Measurements from ENCODE around the gene UVRAG. TPM values are rescaled to one million over a fixed set of nuclear protein-coding genes. Genes with fewer than 3 reads are reported as not detected.
"Not testable (repeated sequence)": the region's sequence is repeated elsewhere in the genome, so short reads cannot be mapped to it uniquely, and the experiment has no call there.

Gene UVRAG
- polyA plus RNA-seq, 2 donors = 3.1 to 3.8 TPM

DNA sequence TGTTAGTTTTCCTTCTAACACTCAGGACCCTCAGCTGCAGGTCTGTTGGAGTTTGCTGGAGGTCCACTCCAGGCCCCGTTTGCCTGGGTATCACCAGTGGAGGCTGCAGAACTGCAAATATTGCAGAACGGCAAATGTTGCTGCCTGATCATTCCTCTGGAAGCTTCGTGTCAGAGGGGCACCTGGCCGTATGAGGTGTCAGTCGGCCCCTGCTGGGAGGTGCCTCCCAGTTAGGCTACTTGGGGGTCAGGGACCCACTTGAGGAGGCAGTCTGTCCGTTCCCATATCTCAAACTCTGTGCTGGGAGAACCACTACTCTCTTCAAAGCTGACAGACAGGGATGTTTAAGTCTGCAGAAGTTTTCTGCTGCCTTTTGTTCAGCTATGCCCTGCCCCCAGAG, 164.1 kb downstream of the UVRAG start:
- not testable (repeated sequence) for H3K36me3 ChIP-seq (ENCODE audit: control insufficient read depth in 2 of 2, insufficient read depth in 2 of 2, low read length in 1 of 2); H3K4me3 ChIP-seq (ENCODE audit: low read depth in 1 of 2, low read length in 2 of 2); H3K4me1 ChIP-seq (ENCODE audit: control insufficient read depth in 2 of 2, insufficient read depth in 2 of 2, low read length in 1 of 2); H3K9me3 ChIP-seq (ENCODE audit: control insufficient read depth in 2 of 2, insufficient read depth in 1 of 2, low read depth in 1 of 2, low read length in 1 of 2); H3K27me3 ChIP-seq (ENCODE audit: control insufficient read depth in 1 of 2, insufficient read depth in 2 of 2, low read length in 2 of 2); H3K27ac ChIP-seq (ENCODE audit: low read depth in 2 of 2, low read length in 1 of 2)
- WGBS, 2 donors = 89 to 90% methylated on average over 6 of the region's 6 CpGs

DNA sequence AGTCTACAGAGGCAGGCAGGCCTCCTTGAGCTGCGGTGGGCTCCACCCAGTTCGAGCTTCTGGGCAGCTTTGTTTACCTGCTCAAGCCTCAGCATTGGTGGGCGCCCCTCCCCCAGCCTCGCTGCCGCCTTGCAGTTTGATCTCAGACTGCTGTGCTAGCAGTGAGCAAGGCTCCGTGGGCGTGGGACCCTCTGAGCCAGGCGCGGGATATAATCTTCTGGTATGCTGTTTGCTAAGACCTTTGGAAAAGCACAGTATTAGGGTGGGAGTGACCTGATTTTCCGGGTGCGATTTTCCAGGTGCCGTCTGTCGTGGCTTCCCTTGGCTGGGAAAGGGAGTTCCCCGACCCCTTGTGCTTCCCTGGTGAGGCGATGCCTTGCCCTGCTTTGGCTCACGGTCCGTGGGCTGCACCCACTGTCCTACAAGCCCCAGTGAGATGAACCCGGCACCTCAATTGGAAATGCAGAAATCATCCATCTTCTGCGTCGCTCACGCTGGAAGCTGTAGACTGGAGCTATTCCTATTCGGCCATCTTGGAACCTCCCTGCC, 164.5 kb downstream of the UVRAG start:
- 91 to 93% methylated on average over 22 of the region's 22 CpGs for WGBS, 2 donors
- H3K4me1 ChIP-seq (ENCODE audit: control insufficient read depth in 2 of 2, insufficient read depth in 2 of 2, low read length in 1 of 2); H3K27me3 ChIP-seq (ENCODE audit: control insufficient read depth in 1 of 2, insufficient read depth in 2 of 2, low read length in 2 of 2); H3K4me3 ChIP-seq (ENCODE audit: low read depth in 1 of 2, low read length in 2 of 2); H3K27ac ChIP-seq (ENCODE audit: low read depth in 2 of 2, low read length in 1 of 2); H3K9me3 ChIP-seq (ENCODE audit: control insufficient read depth in 2 of 2, insufficient read depth in 1 of 2, low read depth in 1 of 2, low read length in 1 of 2); H3K36me3 ChIP-seq (ENCODE audit: control insufficient read depth in 2 of 2, insufficient read depth in 2 of 2, low read length in 1 of 2): not testable (repeated sequence)

DNA sequence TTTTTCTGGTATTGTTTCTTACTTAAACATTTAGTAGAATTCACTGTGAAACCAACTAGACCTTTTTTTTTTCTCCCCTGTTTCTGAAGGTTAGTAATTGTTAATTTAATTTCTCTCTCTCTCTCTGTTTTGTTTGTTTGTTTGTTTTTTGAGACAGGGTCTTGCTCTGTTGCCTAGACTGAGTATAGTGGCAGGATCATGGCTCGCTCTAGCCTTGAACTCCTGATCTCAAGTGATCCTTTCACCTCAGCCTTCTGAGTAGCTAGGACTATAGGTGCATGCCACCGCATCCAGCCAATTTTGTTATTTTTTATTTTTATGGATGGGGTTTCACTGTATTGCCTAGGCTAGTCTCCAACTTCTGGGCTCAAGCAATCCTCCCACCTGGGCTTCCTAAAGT, 165.0 kb downstream of the UVRAG start:
- H3K4me1 ChIP-seq (ENCODE audit: control insufficient read depth in 2 of 2, insufficient read depth in 2 of 2, low read length in 1 of 2) = no peaks in the 10 kb centered on the region
- 96 to 100% methylated on average over 2 of the region's 2 CpGs for WGBS, 2 donors
- H3K27ac ChIP-seq (ENCODE audit: low read depth in 2 of 2, low read length in 1 of 2) = no peak overlapping the region
- no peak overlapping the region for H3K4me3 ChIP-seq (ENCODE audit: low read depth in 1 of 2, low read length in 2 of 2)
- H3K27me3 ChIP-seq (ENCODE audit: control insufficient read depth in 1 of 2, insufficient read depth in 2 of 2, low read length in 2 of 2) = no peaks in the 10 kb centered on the region
- H3K9me3 ChIP-seq (ENCODE audit: control insufficient read depth in 2 of 2, insufficient read depth in 1 of 2, low read depth in 1 of 2, low read length in 1 of 2) = no peaks in the 10 kb centered on the region
- H3K36me3 ChIP-seq (ENCODE audit: control insufficient read depth in 2 of 2, insufficient read depth in 2 of 2, low read length in 1 of 2) = no peaks in the 10 kb centered on the region

DNA sequence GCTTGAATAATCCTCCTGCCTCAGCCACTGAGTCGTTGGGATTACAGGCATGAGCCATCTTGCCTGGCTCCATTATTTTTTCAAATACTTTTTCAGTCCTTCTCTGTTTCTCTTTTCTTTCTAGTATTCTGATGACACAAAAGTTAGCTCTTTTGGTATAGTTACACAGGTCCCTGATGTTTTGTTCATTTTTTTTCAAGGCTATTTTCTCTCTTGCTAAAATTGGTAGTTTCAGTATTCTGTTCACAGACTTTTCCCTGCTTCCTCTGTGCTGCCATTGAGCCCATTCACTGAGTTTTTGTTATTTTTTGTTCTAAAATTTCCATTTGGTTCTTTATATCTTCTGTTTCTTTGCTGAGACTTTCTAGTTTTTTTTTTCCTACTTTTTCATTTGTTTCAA, 166.5 kb downstream of the UVRAG start:
- 78 to 93% methylated on average over 1 of the region's 1 CpG for WGBS, 2 donors
- H3K27me3 ChIP-seq (ENCODE audit: control insufficient read depth in 1 of 2, insufficient read depth in 2 of 2, low read length in 2 of 2) = no peaks in the 10 kb centered on the region

DNA sequence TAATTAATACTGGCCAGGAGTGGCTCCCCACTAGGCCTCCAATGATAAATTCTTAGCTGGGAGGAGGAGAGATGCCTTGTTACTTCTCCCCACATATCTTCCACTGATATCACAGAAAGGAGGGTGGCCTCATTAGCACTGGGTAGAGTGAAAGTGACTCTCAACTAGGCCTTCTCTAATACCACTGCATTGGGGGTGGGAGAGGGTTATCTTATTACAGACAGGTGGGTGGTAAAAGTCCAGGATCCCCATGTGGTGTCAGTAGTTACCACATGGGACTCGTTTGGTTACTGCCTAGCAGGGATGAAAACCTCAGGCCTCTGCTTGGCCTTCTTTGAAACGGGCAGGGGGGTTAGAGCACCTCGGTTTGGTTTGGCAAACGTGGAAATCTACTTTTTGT, 167.3 kb downstream of the UVRAG start:
- Histone ChIP-seq H3K36me3 (ENCODE audit: control insufficient read depth in 2 of 2, insufficient read depth in 2 of 2, low read length in 1 of 2) (no peaks in the 10 kb centered on the region), H3K27ac (ENCODE audit: low read depth in 2 of 2, low read length in 1 of 2) (no peak overlapping the region), H3K9me3 (ENCODE audit: control insufficient read depth in 2 of 2, insufficient read depth in 1 of 2, low read depth in 1 of 2, low read length in 1 of 2) (no peaks in the 10 kb centered on the region), H3K4me1 (ENCODE audit: control insufficient read depth in 2 of 2, insufficient read depth in 2 of 2, low read length in 1 of 2) (no peaks in the 10 kb centered on the region), H3K4me3 (ENCODE audit: low read depth in 1 of 2, low read length in 2 of 2) (no peak overlapping the region), H3K27me3 (ENCODE audit: control insufficient read depth in 1 of 2, insufficient read depth in 2 of 2, low read length in 2 of 2) (no peaks in the 10 kb centered on the region)
- WGBS, 2 donors = 90 to 92% methylated on average over 4 of the region's 4 CpGs

More for the DNA sequence above, 166.5 kb downstream of the UVRAG start:
- no peak overlapping the region for H3K27ac ChIP-seq (ENCODE audit: low read depth in 2 of 2, low read length in 1 of 2)
- no peaks in the 10 kb centered on the region for H3K36me3 ChIP-seq (ENCODE audit: control insufficient read depth in 2 of 2, insufficient read depth in 2 of 2, low read length in 1 of 2)
- no peaks in the 10 kb centered on the region for H3K9me3 ChIP-seq (ENCODE audit: control insufficient read depth in 2 of 2, insufficient read depth in 1 of 2, low read depth in 1 of 2, low read length in 1 of 2)
- no peak overlapping the region for H3K4me3 ChIP-seq (ENCODE audit: low read depth in 1 of 2, low read length in 2 of 2)
- no peaks in the 10 kb centered on the region for H3K4me1 ChIP-seq (ENCODE audit: control insufficient read depth in 2 of 2, insufficient read depth in 2 of 2, low read length in 1 of 2)

DNA sequence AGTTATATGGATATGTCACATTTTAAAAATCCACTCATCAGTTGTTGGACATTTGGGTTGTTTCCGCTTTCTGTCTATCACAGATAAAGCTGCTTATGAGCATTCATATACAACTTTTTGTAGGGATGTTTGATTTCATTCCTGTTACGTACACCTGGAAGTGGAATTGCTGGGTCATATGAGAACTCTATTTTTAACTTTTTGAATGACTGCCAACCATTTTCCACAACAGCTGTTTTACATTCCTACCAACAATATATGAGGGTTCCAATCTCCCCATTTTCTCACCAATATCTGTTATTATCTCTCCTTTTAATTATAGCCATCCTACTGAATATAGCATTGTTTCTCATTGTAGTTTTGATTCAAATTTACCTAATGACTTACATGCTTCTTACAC, 172.0 kb downstream of the UVRAG start:
- H3K9me3 ChIP-seq (ENCODE audit: control insufficient read depth in 2 of 2, insufficient read depth in 1 of 2, low read depth in 1 of 2, low read length in 1 of 2) = no peaks in the 10 kb centered on the region
- no peaks in the 10 kb centered on the region for H3K4me1 ChIP-seq (ENCODE audit: control insufficient read depth in 2 of 2, insufficient read depth in 2 of 2, low read length in 1 of 2)
- WGBS, 2 donors = 82 to 89% methylated on average over 2 of the region's 2 CpGs
- H3K27ac ChIP-seq (ENCODE audit: low read depth in 2 of 2, low read length in 1 of 2) = no peak overlapping the region
- no peaks in the 10 kb centered on the region for H3K36me3 ChIP-seq (ENCODE audit: control insufficient read depth in 2 of 2, insufficient read depth in 2 of 2, low read length in 1 of 2)
- H3K4me3 ChIP-seq (ENCODE audit: low read depth in 1 of 2, low read length in 2 of 2) = no peak overlapping the region
- no peaks in the 10 kb centered on the region for H3K27me3 ChIP-seq (ENCODE audit: control insufficient read depth in 1 of 2, insufficient read depth in 2 of 2, low read length in 2 of 2)

DNA sequence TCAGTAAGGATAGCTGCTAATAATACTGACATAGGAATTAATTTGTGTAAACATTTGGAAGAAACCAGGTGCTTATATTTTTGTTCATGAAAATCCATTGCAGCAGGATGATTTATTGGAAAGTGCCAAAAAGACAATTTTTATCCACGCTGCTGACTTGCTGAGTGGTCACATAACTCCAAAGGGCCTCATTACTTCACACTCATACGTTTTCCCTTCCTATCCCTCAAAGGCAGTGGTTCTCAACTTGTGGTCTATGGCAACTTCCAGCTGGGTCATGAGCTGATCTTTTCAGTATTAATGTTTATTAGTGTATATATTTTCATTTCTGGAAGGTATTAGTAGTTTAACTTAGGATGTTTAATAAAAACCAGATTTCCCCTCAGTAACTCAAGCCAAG, 178.1 kb downstream of the UVRAG start:
- no peaks in the 10 kb centered on the region for H3K27me3 ChIP-seq (ENCODE audit: control insufficient read depth in 1 of 2, insufficient read depth in 2 of 2, low read length in 2 of 2)
- H3K27ac ChIP-seq (ENCODE audit: low read depth in 2 of 2, low read length in 1 of 2) = no peak overlapping the region
- H3K4me3 ChIP-seq (ENCODE audit: low read depth in 1 of 2, low read length in 2 of 2) = no peak overlapping the region
- H3K4me1 ChIP-seq (ENCODE audit: control insufficient read depth in 2 of 2, insufficient read depth in 2 of 2, low read length in 1 of 2) = no peaks in the 10 kb centered on the region
- no peaks in the 10 kb centered on the region for H3K9me3 ChIP-seq (ENCODE audit: control insufficient read depth in 2 of 2, insufficient read depth in 1 of 2, low read depth in 1 of 2, low read length in 1 of 2)
- H3K36me3 ChIP-seq (ENCODE audit: control insufficient read depth in 2 of 2, insufficient read depth in 2 of 2, low read length in 1 of 2) = no peaks in the 10 kb centered on the region
- WGBS, 2 donors = 81 to 96% methylated on average over 2 of the region's 2 CpGs

DNA sequence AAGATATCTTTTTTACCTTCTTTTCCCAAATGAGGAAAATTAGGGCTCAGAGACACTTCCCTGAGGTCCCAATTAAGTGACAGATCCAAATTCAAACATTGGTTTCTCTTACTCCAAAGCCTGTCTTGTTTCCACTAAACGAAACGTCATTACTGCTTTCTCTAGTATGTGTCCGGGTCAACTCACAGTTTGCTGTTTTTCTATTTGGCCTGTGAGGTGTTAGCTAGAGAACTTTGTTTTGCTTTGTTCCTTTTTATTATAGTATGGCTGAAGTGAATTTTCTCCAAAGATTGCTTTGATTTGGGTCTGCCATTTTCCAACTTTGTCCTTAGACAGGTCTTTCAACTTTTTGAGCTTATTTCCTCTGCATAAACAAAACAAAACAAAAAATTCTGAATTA, 179.6 kb downstream of the UVRAG start:
- Histone ChIP-seq H3K27ac (ENCODE audit: low read depth in 2 of 2, low read length in 1 of 2) (no peak overlapping the region), H3K36me3 (ENCODE audit: control insufficient read depth in 2 of 2, insufficient read depth in 2 of 2, low read length in 1 of 2) (no peaks in the 10 kb centered on the region), H3K27me3 (ENCODE audit: control insufficient read depth in 1 of 2, insufficient read depth in 2 of 2, low read length in 2 of 2) (no peaks in the 10 kb centered on the region), H3K4me1 (ENCODE audit: control insufficient read depth in 2 of 2, insufficient read depth in 2 of 2, low read length in 1 of 2) (no peaks in the 10 kb centered on the region), H3K4me3 (ENCODE audit: low read depth in 1 of 2, low read length in 2 of 2) (no peak overlapping the region), H3K9me3 (ENCODE audit: control insufficient read depth in 2 of 2, insufficient read depth in 1 of 2, low read depth in 1 of 2, low read length in 1 of 2) (no peaks in the 10 kb centered on the region)
- 87 to 90% methylated on average over 3 of the region's 3 CpGs for WGBS, 2 donors

DNA sequence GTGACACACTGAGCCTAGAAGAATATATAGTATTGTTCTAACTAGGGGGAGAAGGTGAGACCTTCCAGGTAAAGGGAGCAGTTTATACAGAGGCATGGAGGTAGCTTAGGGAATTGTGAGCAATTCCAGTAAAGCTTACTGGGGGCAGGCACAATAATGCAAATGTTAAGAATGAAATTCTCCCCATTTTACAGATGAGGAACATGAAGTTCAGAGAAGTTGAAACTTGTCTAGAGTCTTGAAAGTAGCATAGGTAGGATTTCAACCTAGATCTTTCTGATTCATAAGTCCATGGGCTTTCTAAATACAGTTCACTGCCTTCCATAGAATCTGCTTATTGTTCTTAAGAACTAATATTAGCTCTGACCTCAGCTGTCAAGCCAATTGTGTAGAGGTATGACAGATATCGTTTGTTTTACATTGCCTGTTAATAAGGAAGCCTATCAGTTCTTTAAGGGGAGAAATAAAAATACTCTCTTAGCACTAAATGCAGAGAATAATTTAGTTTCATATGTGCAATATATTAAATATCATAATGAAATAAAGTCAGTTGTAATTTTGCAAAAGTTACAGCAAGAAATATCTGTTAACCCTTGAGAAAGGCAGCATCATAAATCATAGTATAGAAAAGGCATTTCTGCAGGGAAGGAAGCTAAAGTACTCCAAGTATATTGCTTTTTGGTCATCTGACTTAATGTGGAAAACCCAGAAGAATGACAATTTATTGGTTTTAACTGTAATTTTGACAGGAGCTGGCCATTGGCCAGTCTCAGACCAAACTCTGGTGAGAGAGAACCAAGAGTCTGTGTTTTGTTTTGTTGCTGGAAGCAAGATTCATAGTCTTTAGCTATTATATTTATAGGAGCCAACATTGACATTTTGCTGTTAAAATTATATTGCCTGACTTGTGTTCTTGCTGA, 181.8 kb downstream of the UVRAG start:
- Histone ChIP-seq H3K27ac (ENCODE audit: low read depth in 2 of 2, low read length in 1 of 2) (no peak overlapping the region), H3K4me1 (ENCODE audit: control insufficient read depth in 2 of 2, insufficient read depth in 2 of 2, low read length in 1 of 2) (no peaks in the 10 kb centered on the region), H3K27me3 (ENCODE audit: control insufficient read depth in 1 of 2, insufficient read depth in 2 of 2, low read length in 2 of 2) (no peaks in the 10 kb centered on the region), H3K4me3 (ENCODE audit: low read depth in 1 of 2, low read length in 2 of 2) (no peak overlapping the region), H3K9me3 (ENCODE audit: control insufficient read depth in 2 of 2, insufficient read depth in 1 of 2, low read depth in 1 of 2, low read length in 1 of 2) (no peaks in the 10 kb centered on the region), H3K36me3 (ENCODE audit: control insufficient read depth in 2 of 2, insufficient read depth in 2 of 2, low read length in 1 of 2) (no peaks in the 10 kb centered on the region)
- 66 to 74% methylated on average over 1 of the region's 1 CpG for WGBS, 2 donors

DNA sequence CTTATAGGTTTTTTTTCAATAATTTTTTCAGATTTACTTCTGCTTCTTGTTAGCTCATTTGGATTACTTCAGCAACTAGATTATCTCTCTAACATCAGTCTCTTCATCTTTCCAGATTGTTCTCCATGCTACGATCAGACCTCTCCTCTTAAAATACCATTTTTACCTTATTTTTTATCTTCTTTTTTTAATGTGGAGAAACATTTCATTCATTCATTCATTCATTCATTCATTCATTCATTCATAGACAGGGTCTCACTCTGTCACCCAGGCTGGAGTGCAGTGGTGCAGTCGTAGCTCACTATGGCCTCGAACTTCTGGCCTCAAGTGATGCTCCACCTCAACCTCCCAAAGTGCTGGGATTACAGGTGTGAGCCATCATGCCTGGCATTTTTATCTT, 189.4 kb downstream of the UVRAG start:
- WGBS, 2 donors = 96 to 98% methylated on average over 3 of the region's 3 CpGs
- H3K4me1 ChIP-seq (ENCODE audit: control insufficient read depth in 2 of 2, insufficient read depth in 2 of 2, low read length in 1 of 2) = no peaks in the 10 kb centered on the region
- H3K36me3 ChIP-seq (ENCODE audit: control insufficient read depth in 2 of 2, insufficient read depth in 2 of 2, low read length in 1 of 2) = peaks cover 0 to 5% of the 10 kb centered on the region in 2 donors

More for the DNA sequence above, 189.4 kb downstream of the UVRAG start:
- no peak overlapping the region for H3K4me3 ChIP-seq (ENCODE audit: low read depth in 1 of 2, low read length in 2 of 2)
- no peaks in the 10 kb centered on the region for H3K27me3 ChIP-seq (ENCODE audit: control insufficient read depth in 1 of 2, insufficient read depth in 2 of 2, low read length in 2 of 2)
- no peak overlapping the region for H3K27ac ChIP-seq (ENCODE audit: low read depth in 2 of 2, low read length in 1 of 2)
- no peaks in the 10 kb centered on the region for H3K9me3 ChIP-seq (ENCODE audit: control insufficient read depth in 2 of 2, insufficient read depth in 1 of 2, low read depth in 1 of 2, low read length in 1 of 2)
